ENCODE results near the gene JCAD.

- TF ChIP-seq CTCF (conservative IDR thresholded peaks at IDR 0.05; ENCODE audit: low read length), result no peak
- no peak for TF ChIP-seq EZH2phosphoT487 (IDR thresholded peaks at IDR 0.05; ENCODE audit: borderline replicate concordance)
Measured at GRCh38 chr10:30017966-30018365, 41.4 kb downstream of the JCAD start.
